H9 (cell line): Measurements from ENCODE around the gene ASB16. TPM values are rescaled to one million over a fixed set of nuclear protein-coding genes. Genes with fewer than 3 reads are reported as not detected.

Experiments
- DNase-seq: peaks from one replicate; pipeline ENCODE4 v3.0.0-alpha.2; 2017
- H2AFZ ChIP-seq: one replicate; pipeline ENCODE4 v1.6.1; 2013; ENCODE audit warnings: mild to moderate bottlenecking, low read length, control low read depth, moderate library complexity
- H2AK5ac ChIP-seq: 2 replicates; pipeline ENCODE4 v1.6.1; 2013; ENCODE audit warnings: low read length, control low read depth, mixed read lengths; ENCODE audit not compliant: insufficient read length
- H2BK120ac ChIP-seq: one replicate; pipeline ENCODE4 v1.6.1; 2013; ENCODE audit warnings: low read depth, mild to moderate bottlenecking, low read length, control low read depth, inconsistent platforms; ENCODE audit not compliant: poor library complexity, severe bottlenecking
- H2BK12ac ChIP-seq: 2 replicates; pipeline ENCODE4 v1.6.1; 2013; ENCODE audit warnings: low read length, control low read depth, mixed read lengths, low read depth; ENCODE audit not compliant: insufficient read length
- H2BK15ac ChIP-seq: 2 replicates; pipeline ENCODE4 v1.6.1; 2013; ENCODE audit warnings: low read depth, low read length, control low read depth
- H2BK20ac ChIP-seq: one replicate; pipeline ENCODE4 v1.6.1; 2013; ENCODE audit warnings: low read depth, mild to moderate bottlenecking, low read length, control low read depth, inconsistent platforms; ENCODE audit not compliant: poor library complexity, severe bottlenecking
- H2BK5ac ChIP-seq: 2 replicates; pipeline ENCODE4 v1.6.1; 2013; ENCODE audit warnings: low read length, control low read depth, mixed read lengths; ENCODE audit not compliant: insufficient read length
- H3K14ac ChIP-seq: 2 replicates; pipeline ENCODE4 v1.6.1; 2013; ENCODE audit warnings: low read length, control low read depth; ENCODE audit not compliant: insufficient read depth
- H3K18ac ChIP-seq: 2 replicates; pipeline ENCODE4 v1.6.1; 2013; ENCODE audit warnings: low read depth, mild to moderate bottlenecking, mixed read lengths, low read length, control low read depth; ENCODE audit not compliant: insufficient read length
- H3K23ac ChIP-seq: 2 replicates; pipeline ENCODE4 v1.6.1; 2013; ENCODE audit warnings: low read length, control low read depth, mixed read lengths, low read depth; ENCODE audit not compliant: insufficient read length
- H3K23me2 ChIP-seq: 2 replicates; pipeline ENCODE4 v1.6.1; 2013; ENCODE audit warnings: low read depth, mild to moderate bottlenecking, mixed read lengths, low read length, control low read depth; ENCODE audit not compliant: insufficient read length, poor library complexity, severe bottlenecking
- H3K27ac ChIP-seq: 2 replicates; pipeline ENCODE4 v1.5.1; 2013; ENCODE audit warnings: low read length, control low read depth, mixed read lengths, low read depth; ENCODE audit not compliant: insufficient read length
- H3K27me3 ChIP-seq: 2 replicates; pipeline ENCODE4 v1.6.1; 2013; ENCODE audit warnings: low read length, control low read depth, inconsistent platforms; ENCODE audit not compliant: insufficient read depth
- H3K4ac ChIP-seq: 2 replicates; pipeline ENCODE4 v1.6.1; 2013; ENCODE audit warnings: low read depth, mild to moderate bottlenecking, control low read depth, inconsistent platforms, low read length, moderate library complexity
- H3K4me1 ChIP-seq: 2 replicates; pipeline ENCODE4 v1.6.1; 2013; ENCODE audit warnings: low read length, control low read depth, inconsistent platforms; ENCODE audit not compliant: insufficient read depth
- H3K4me2 ChIP-seq: 2 replicates; pipeline ENCODE4 v1.6.1; 2013; ENCODE audit warnings: low read length, control low read depth, mixed read lengths; ENCODE audit not compliant: insufficient read length, insufficient read depth
- H3K56ac ChIP-seq: 2 replicates; pipeline ENCODE4 v1.6.1; 2013; ENCODE audit warnings: low read depth, mild to moderate bottlenecking, mixed read lengths, low read length, control low read depth; ENCODE audit not compliant: insufficient read length
- H3K79me1 ChIP-seq: 2 replicates; pipeline ENCODE4 v1.6.1; 2013; ENCODE audit warnings: low read depth, mild to moderate bottlenecking, moderate library complexity, low read length, control low read depth, inconsistent platforms; ENCODE audit not compliant: insufficient read depth, poor library complexity, severe bottlenecking
- H3K79me2 ChIP-seq: 2 replicates; pipeline ENCODE4 v1.6.1; 2013; ENCODE audit warnings: low read length, control low read depth, inconsistent platforms; ENCODE audit not compliant: insufficient read depth
- H3K9ac ChIP-seq: 2 replicates; pipeline ENCODE4 v1.6.1; 2013; ENCODE audit warnings: low read length, control low read depth, mixed read lengths; ENCODE audit not compliant: insufficient read length; ENCODE audit errors: extremely low read depth
- H3K9me3 ChIP-seq: one replicate; pipeline ENCODE4 v1.6.1; 2013; ENCODE audit warnings: low read depth, low read length, inconsistent platforms; ENCODE audit not compliant: control insufficient read depth
- H3T11ph ChIP-seq: one replicate; pipeline ENCODE4 v1.6.1; 2013; ENCODE audit warnings: mild to moderate bottlenecking, low read length, control low read depth, inconsistent platforms
- H4K20me1 ChIP-seq: one replicate; pipeline ENCODE4 v1.6.1; 2013; ENCODE audit not compliant: control insufficient read depth, insufficient read length, insufficient read depth
- H4K5ac ChIP-seq: 2 replicates; pipeline ENCODE4 v1.6.1; 2013; ENCODE audit warnings: low read depth, mild to moderate bottlenecking, mixed read lengths, low read length, control low read depth; ENCODE audit not compliant: insufficient read length
- H4K8ac ChIP-seq: replicated peaks from 2 replicates; pipeline ENCODE4 v1.6.1; 2013; ENCODE audit warnings: low read length, control low read depth, mixed read lengths, low read depth; ENCODE audit not compliant: insufficient read length
- H4K91ac ChIP-seq: 2 replicates; pipeline ENCODE4 v1.6.1; 2013; ENCODE audit warnings: low read depth, mild to moderate bottlenecking, moderate library complexity, mixed read lengths, low read length, control low read depth; ENCODE audit not compliant: insufficient read length
- H3K27ac Mint-ChIP-seq, 3 experiments: 2 replicates in 2 of 3; 3 replicates in 1 of 3; pipeline ENCODE4 v1.8.0; 2020 to 2021; ENCODE audit warnings: mixed read lengths in 3 of 3, mild to moderate bottlenecking in 1 of 3, moderate library complexity in 1 of 3
- H3K27me3 Mint-ChIP-seq: 2 replicates; pipeline ENCODE4 v1.8.0; 2021; ENCODE audit warnings: low read depth, mild to moderate bottlenecking, moderate library complexity, mixed read lengths
- H3K36me3 Mint-ChIP-seq, 3 experiments: 2 replicates in 2 of 3; 3 replicates in 1 of 3; pipeline ENCODE4 v1.8.0; 2020 to 2021; ENCODE audit warnings: low read depth in 3 of 3, mixed read lengths in 3 of 3; ENCODE audit not compliant: insufficient read depth in 1 of 3
- H3K4me1 Mint-ChIP-seq, 2 experiments: 2 replicates each; pipeline ENCODE4 v1.8.0; 2020; ENCODE audit warnings: mixed read lengths in 2 of 2
- H3K4me3 Mint-ChIP-seq, 2 experiments: 2 replicates in 1 of 2; 3 replicates in 1 of 2; pipeline ENCODE4 v1.8.0; 2020 to 2021; ENCODE audit warnings: mild to moderate bottlenecking in 2 of 2, mixed read lengths in 2 of 2, moderate library complexity in 1 of 2
- H3K9me3 Mint-ChIP-seq, 2 experiments: 2 replicates in 1 of 2; 3 replicates in 1 of 2; pipeline ENCODE4 v1.8.0; 2020; ENCODE audit warnings: mild to moderate bottlenecking in 2 of 2, mixed read lengths in 2 of 2, moderate library complexity in 1 of 2
- CTCF ChIP-seq: fragments of 200-600 bp; sonication (generic); conservative IDR thresholded peaks from 3 replicates; pipeline ENCODE4 v1.8.0; 2021; ENCODE audit warnings: antibody characterized with exemption, mild to moderate bottlenecking
- WGBS: extraction: QIAGEN DNeasy Blood & Tissue Kit; methylation state at CpG from one replicate; pipeline ENCODE4 v1.1.7; 2013; ENCODE audit warnings: missing lambda C conversion rate, low lambda C conversion rate, mixed read lengths; ENCODE audit not compliant: insufficient read length; ENCODE audit errors: extremely low coverage; 5-methylcytosine and 5-hydroxymethylcytosine counted together
- total RNA-seq: library from RNA; stranded (reverse); gene quantifications from 2 replicates; pipeline ENCODE4 v1.2.1, GENCODE V29; 2021

Gene ASB16
- total RNA-seq, 1 experiment from 2014 or later = 0.90 TPM

- H2BK5ac ChIP-seq = no peak overlapping the region
- H3K4me3 Mint-ChIP-seq = no peak overlapping the region
- no peaks in the 10 kb centered on the region for H3K4me1 ChIP-seq
- H2AFZ ChIP-seq = no peak overlapping the region
- H3K9me3 Mint-ChIP-seq = no peaks in the 10 kb centered on the region
- H3K14ac ChIP-seq = no peak overlapping the region
- no peak overlapping the region for H4K91ac ChIP-seq
- no peak overlapping the region for H2BK12ac ChIP-seq
- no peak overlapping the region for H3K4ac ChIP-seq
- no peak overlapping the region for H2AK5ac ChIP-seq
- H3K23me2 ChIP-seq = no peaks in the 10 kb centered on the region
- H2BK20ac ChIP-seq = no peak overlapping the region
- peaks cover 23 to 62% (median 46%) of the 10 kb centered on the region in 3 experiments for H3K36me3 Mint-ChIP-seq
- H3K23ac ChIP-seq = no peak overlapping the region
- H2BK120ac ChIP-seq = no peak overlapping the region
- H3T11ph ChIP-seq = no peak overlapping the region
- no peaks in the 10 kb centered on the region for H3K9me3 ChIP-seq
- H3K79me1 ChIP-seq = no peaks in the 10 kb centered on the region
- no peaks in the 10 kb centered on the region for H3K79me2 ChIP-seq
- no peaks in the 10 kb centered on the region for H4K20me1 ChIP-seq
- H3K27me3 ChIP-seq = no peaks in the 10 kb centered on the region
- DNase-seq = no peak
- no peak overlapping the region for H3K27ac ChIP-seq
- no peak overlapping the region for H4K8ac ChIP-seq
- no peak overlapping the region for H3K4me2 ChIP-seq
- no peak overlapping the region for H3K27ac Mint-ChIP-seq
- peaks cover 16 to 39% of the 10 kb centered on the region in 2 experiments for H3K4me1 Mint-ChIP-seq
- WGBS = no CpG with 5 or more reads among the region's 5 CpGs
- H3K56ac ChIP-seq = no peak overlapping the region
- no peak overlapping the region for H3K18ac ChIP-seq
- TF ChIP-seq CTCF = no peak
- no peak overlapping the region for H4K5ac ChIP-seq
- no peak overlapping the region for H2BK15ac ChIP-seq
- H3K9ac ChIP-seq = no peak overlapping the region
- no peaks in the 10 kb centered on the region for H3K27me3 Mint-ChIP-seq
Measured at GRCh38 chr17:44207743-44208142, 37.2 kb downstream of the ASB16 start.
